ENCODE data around the gene OR5B17. TPM values are rescaled to one million over a fixed set of nuclear protein-coding genes. Genes with fewer than 3 reads are reported as not detected.

OR5B17 gene
- total RNA-seq: not detected in 2 replicates

GRCh38 chr11:58358969-58359368 is at the start of gene OR5B17:
Gene OR5B17, minus strand, starts transcription at chr11:58359069. Its CDS starts 0 bp downstream, at chr11:58359069.

GRCh38 chr11:58406774-58407173 is 47.9 kb upstream of the OR5B17 start, which contains the start of gene OR5B3:
Gene OR5B3, minus strand, starts transcription at chr11:58406874. Its CDS starts 3,465 bp downstream, at chr11:58403409.

Other genes starting within 250 kb of the OR5B17 start
- not detected in 2 replicates for gene OR9I1, start 233.5 kb downstream of the OR5B17 start, total RNA-seq
- not detected in 2 replicates for gene OR9Q2, start 170.0 kb downstream of the OR5B17 start, total RNA-seq
- not detected in 2 replicates for gene OR1S2, start 154.9 kb downstream of the OR5B17 start, total RNA-seq
- not detected in 2 replicates for gene OR1S1, start 146.3 kb downstream of the OR5B17 start, total RNA-seq
- gene OR10Q1, start 130.2 kb downstream of the OR5B17 start, total RNA-seq: not detected in 2 replicates
- gene OR10W1, start 90.8 kb downstream of the OR5B17 start, total RNA-seq: not detected in 2 replicates
- not detected in 2 replicates for gene OR5B3, start 47.8 kb upstream of the OR5B17 start, total RNA-seq
- not detected in 2 replicates for gene OR5B2, start 69.1 kb upstream of the OR5B17 start, total RNA-seq
- not detected in 2 replicates for gene OR5B12, start 83.2 kb upstream of the OR5B17 start, total RNA-seq
- gene OR5B21, start 149.0 kb upstream of the OR5B17 start, total RNA-seq: not detected in 2 replicates
- gene LPXN, start 216.8 kb upstream of the OR5B17 start, total RNA-seq: 3.1 and 12.8 TPM in 2 replicates
- 45.8 and 48.2 TPM in 2 replicates for gene ZFP91, start 220.0 kb upstream of the OR5B17 start, total RNA-seq